CD4-positive, alpha-beta T cell (primary cell): Measurements from ENCODE around the gene SDF4. TPM values are rescaled to one million over a fixed set of nuclear protein-coding genes. Genes with fewer than 3 reads are reported as not detected.
"Not testable (repeated sequence)": the region's sequence is repeated elsewhere in the genome, so short reads cannot be mapped to it uniquely, and the experiment has no call there.

Experiments used
- ATAC-seq: fragments of 200-7000 bp; cut with Tn5 transposase; one replicate; pipeline ENCODE4 v1.10.0; 2022; ENCODE audit warnings: mild to moderate bottlenecking; ENCODE audit not compliant: poor library complexity
- CTCF ChIA-PET: fragments of 350-600 bp; sonication (Branson Sonifier 250); formaldehyde crosslinking; loops from one replicate; lab custom pipeline; 2021; ENCODE audit warnings: antibody characterized with exemption, inconsistent platforms; lab: Charles Lee
- POLR2A ChIA-PET: fragments of 350-600 bp; sonication (Branson Sonifier 250); formaldehyde crosslinking; loops from one replicate; lab custom pipeline; 2021; ENCODE audit warnings: antibody characterized with exemption, inconsistent platforms; lab: Charles Lee
- DNase-seq, 14 experiments: peaks; one replicate each; pipeline ENCODE4 v3.0.0-alpha.2; 2013 to 2020; ENCODE audit warnings: mixed read lengths in 2 of 14
- H3K27ac ChIP-seq, 2 donors: one replicate each; pipeline versions ENCODE4 v1.5.1 to v1.7.0; 2013; ENCODE audit warnings: low read length in 2 of 2, low read depth in 1 of 2, mild to moderate bottlenecking in 1 of 2
- H3K27me3 ChIP-seq, 2 experiments: 1 replicate in 1 of 2; 2 replicates in 1 of 2; pipeline versions ENCODE4 v1.6.1 to v1.7.0; 2013; ENCODE audit warnings: low read length in 2 of 2, control low read depth in 1 of 2, mild to moderate bottlenecking in 1 of 2, moderate library complexity in 1 of 2; ENCODE audit not compliant: insufficient read depth in 2 of 2, control insufficient read depth in 1 of 2
- H3K36me3 ChIP-seq: one replicate; pipeline ENCODE4 v1.6.1; 2013; ENCODE audit warnings: low read length, control low read depth; ENCODE audit not compliant: insufficient read depth
- H3K4me1 ChIP-seq: one replicate; pipeline ENCODE4 v1.6.1; 2013; ENCODE audit warnings: low read length, control low read depth; ENCODE audit not compliant: insufficient read depth
- H3K4me3 ChIP-seq: one replicate; pipeline ENCODE4 v1.5.1; 2013; ENCODE audit warnings: mild to moderate bottlenecking, low read length, moderate library complexity
- H3K9me3 ChIP-seq, 2 experiments: 1 replicate in 1 of 2; 2 replicates in 1 of 2; pipeline versions ENCODE4 v1.6.1 to v1.7.0; 2013; ENCODE audit warnings: low read length in 2 of 2, mild to moderate bottlenecking in 2 of 2, control low read depth in 1 of 2, moderate library complexity in 1 of 2; ENCODE audit not compliant: control insufficient read depth in 1 of 2, insufficient read depth in 1 of 2
- H3K27ac Mint-ChIP-seq: one replicate; pipeline ENCODE4 v1.8.0; 2020; ENCODE audit warnings: mixed read lengths
- H3K27me3 Mint-ChIP-seq: one replicate; pipeline ENCODE4 v1.8.0; 2021; ENCODE audit warnings: mixed read lengths
- H3K36me3 Mint-ChIP-seq: one replicate; pipeline ENCODE4 v1.8.0; 2021; ENCODE audit warnings: low read depth, mixed read lengths
- H3K4me1 Mint-ChIP-seq: one replicate; pipeline ENCODE4 v1.8.0; 2021; ENCODE audit warnings: low read depth, mixed read lengths
- H3K4me3 Mint-ChIP-seq: one replicate; pipeline ENCODE4 v1.8.0; 2020; ENCODE audit warnings: mild to moderate bottlenecking, mixed read lengths
- H3K9me3 Mint-ChIP-seq: one replicate; pipeline ENCODE4 v1.8.0; 2020; ENCODE audit warnings: mixed read lengths
- intact Hi-C, 2 experiments: fragments of 100-400 bp; cut with DNase I in 1 of 2; cut with micrococcal nuclease in 1 of 2; formaldehyde crosslinking; loops; one replicate each; pipeline versions ENCODE4 v1.15.1 to v1.9.0; 2023 to 2025; cut with DNase I, micrococcal nuclease
- total RNA-seq, 174 experiments: library from RNA in 2 of 174; stranded (reverse) in 2 of 174; gene quantifications; one replicate each; pipeline ENCODE4 v1.2.3 and lab custom pipeline; 2021 to 2026
- TF ChIP-seq, protein P1 (sequence below): fragments of 200-600 bp; IDR thresholded peaks from one replicate; pipeline ENCODE4 v1.8.0; 2022; ENCODE audit warnings: antibody characterized with exemption, mild to moderate bottlenecking

SDF4 gene
- total RNA-seq, 2 experiments from 2014 or later: 66.3 to 71.0 TPM

DNA sequence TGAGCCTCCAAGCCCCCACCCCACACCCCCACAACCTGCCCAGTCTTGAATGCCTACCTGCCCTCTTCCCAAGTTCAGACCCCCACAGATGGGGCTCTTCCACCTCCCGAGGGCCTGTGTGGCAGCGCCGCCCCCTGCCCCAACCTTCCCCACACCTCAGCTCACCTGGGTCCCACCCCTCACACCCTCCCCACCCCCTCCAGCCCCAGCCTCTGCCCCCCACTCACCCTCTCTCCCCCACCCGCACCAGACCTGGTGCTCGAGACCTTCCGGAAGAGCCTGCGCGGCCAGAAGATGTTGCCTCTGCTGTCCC, 34.7 kb downstream of the SDF4 start:
- H3K27ac Mint-ChIP-seq: no peak overlapping the region
- H3K27me3 Mint-ChIP-seq: no peaks in the 10 kb centered on the region
- Histone ChIP-seq H3K27me3 (no peaks in the 10 kb centered on the region), H3K4me1 (peaks cover 14% of the 10 kb centered on the region), H3K4me3 (no peak overlapping the region), H3K36me3 (no peaks in the 10 kb centered on the region), H3K27ac (no peak overlapping the region), H3K9me3 (peaks cover 0 to 14% of the 10 kb centered on the region in 2 experiments)
- ChIA-PET CTCF (no interaction called here), POLR2A (no interaction called here)
- no peaks in the 10 kb centered on the region for H3K36me3 Mint-ChIP-seq
- intact Hi-C loops: no loop called here
- H3K4me1 Mint-ChIP-seq: peaks cover 3% of the 10 kb centered on the region
- no peak for DNase-seq
- ATAC-seq: no peak
- TF ChIP-seq, protein P1, sequence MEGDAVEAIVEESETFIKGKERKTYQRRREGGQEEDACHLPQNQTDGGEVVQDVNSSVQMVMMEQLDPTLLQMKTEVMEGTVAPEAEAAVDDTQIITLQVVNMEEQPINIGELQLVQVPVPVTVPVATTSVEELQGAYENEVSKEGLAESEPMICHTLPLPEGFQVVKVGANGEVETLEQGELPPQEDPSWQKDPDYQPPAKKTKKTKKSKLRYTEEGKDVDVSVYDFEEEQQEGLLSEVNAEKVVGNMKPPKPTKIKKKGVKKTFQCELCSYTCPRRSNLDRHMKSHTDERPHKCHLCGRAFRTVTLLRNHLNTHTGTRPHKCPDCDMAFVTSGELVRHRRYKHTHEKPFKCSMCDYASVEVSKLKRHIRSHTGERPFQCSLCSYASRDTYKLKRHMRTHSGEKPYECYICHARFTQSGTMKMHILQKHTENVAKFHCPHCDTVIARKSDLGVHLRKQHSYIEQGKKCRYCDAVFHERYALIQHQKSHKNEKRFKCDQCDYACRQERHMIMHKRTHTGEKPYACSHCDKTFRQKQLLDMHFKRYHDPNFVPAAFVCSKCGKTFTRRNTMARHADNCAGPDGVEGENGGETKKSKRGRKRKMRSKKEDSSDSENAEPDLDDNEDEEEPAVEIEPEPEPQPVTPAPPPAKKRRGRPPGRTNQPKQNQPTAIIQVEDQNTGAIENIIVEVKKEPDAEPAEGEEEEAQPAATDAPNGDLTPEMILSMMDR: no peak
- no peak overlapping the region for H3K4me3 Mint-ChIP-seq
- H3K9me3 Mint-ChIP-seq: peaks cover 4% of the 10 kb centered on the region

DNA sequence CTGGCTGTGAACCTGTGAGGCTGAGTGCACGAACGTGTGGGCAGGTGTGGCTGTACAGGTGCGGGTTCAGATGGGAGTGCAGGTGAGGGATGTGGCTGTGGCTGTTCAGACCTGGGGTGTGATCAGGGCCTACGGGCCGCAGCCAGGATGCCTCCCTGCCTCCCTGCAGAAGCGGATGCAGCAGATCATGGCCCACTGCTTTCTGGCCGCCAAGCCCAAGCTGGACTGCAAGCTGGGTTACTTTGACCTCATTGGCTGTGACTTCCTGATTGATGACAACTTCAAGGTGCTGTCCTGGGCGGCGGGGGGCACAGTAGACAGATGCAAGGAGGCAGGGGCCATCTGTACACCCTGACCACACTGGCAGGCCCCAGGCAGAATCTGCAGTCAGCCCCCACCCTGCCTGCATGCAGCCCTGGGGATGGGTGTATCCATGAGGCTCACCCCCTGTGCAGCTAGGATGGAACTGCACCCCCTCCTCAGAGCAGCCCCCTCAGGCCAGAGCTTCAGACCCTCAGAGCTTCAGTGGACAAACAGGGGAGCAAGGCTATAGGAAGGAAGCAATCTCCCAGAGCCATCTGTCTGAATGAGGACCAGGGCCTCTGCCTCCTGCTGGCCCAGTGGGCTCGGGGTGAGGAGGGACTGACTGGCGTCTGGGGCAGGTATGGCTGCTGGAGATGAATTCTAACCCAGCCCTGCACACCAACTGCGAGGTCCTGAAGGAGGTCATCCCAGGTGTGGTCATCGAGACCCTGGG, 35.2 kb downstream of the SDF4 start:
- no peak overlapping the region for H3K4me3 Mint-ChIP-seq

DNA sequence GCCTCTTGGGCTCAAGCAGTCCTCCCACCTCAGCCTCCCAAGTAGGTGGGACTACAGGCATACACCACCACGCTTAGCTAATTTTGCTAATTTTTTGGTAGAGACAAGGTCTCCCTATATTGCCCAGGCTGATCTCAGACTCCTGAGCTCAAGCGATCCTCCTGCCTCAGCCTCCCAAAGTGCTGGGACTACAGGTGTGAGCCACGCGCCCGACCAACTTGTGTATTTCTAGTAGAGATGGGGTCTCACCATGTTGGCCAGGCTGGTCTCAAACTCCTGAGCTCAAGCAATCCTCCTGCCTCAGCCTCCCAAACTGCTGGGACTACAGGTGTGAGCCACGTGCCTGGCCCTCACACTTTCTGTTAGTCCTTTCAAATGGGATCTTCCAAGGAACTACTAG, 36.1 kb downstream of the SDF4 start:
- H3K9me3 Mint-ChIP-seq, intact Hi-C loops, H3K27ac Mint-ChIP-seq, H3K4me3 ChIP-seq, CTCF ChIA-PET, POLR2A ChIA-PET, H3K36me3 ChIP-seq, H3K27ac ChIP-seq, H3K27me3 ChIP-seq, ATAC-seq, H3K36me3 Mint-ChIP-seq, H3K4me3 Mint-ChIP-seq, H3K27me3 Mint-ChIP-seq, H3K4me1 Mint-ChIP-seq: not testable (repeated sequence)
- Histone ChIP-seq H3K9me3 (peaks cover 0 to 20% of the 10 kb centered on the region in 2 experiments), H3K4me1 (peaks cover 11% of the 10 kb centered on the region)
- DNase-seq: peak in 2 of 14 experiments; percentile 0 to 6

More for the DNA sequence above, 35.2 kb downstream of the SDF4 start:
- no peaks in the 10 kb centered on the region for H3K36me3 ChIP-seq
- ATAC-seq (no peak), DNase-seq (peak in 4 of 14 experiments; percentile 0 to 30 (median 11))
- intact Hi-C loops: no loop called here
- CTCF ChIA-PET: no interaction called here
- POLR2A ChIA-PET: no interaction called here
- no peak overlapping the region for H3K27ac ChIP-seq
- Mint-ChIP-seq H3K4me1 (peaks cover 3% of the 10 kb centered on the region), H3K36me3 (no peaks in the 10 kb centered on the region), H3K27ac (no peak overlapping the region), H3K27me3 (no peaks in the 10 kb centered on the region), H3K9me3 (peaks cover 4% of the 10 kb centered on the region)
- TF ChIP-seq, protein P1: no peak
- no peaks in the 10 kb centered on the region for H3K27me3 ChIP-seq
- H3K4me3 ChIP-seq: no peak overlapping the region
- H3K4me1 ChIP-seq: peaks cover 14% of the 10 kb centered on the region
- H3K9me3 ChIP-seq: peaks cover 0 to 17% of the 10 kb centered on the region in 2 experiments

DNA sequence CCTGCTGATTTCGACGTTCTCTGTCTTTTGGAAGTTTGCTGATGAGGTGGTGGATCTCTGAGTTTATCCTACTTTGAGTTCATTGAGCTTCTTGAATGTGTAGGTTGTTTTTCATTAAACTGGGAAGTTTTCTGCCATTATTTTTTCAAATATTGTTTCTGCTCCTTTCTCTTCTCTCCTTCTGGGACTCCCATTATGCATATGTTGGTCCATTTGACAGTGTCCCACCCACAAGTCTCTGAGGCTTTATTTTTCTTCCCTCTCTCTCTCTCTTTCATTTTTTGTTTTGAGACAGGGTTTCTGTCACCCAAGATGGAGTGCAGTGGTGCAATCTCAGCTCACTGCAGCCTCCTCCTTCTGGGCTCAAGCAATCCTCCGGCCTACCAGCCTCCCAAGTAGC, 37.1 kb downstream of the SDF4 start:
- Mint-ChIP-seq H3K27me3 (no peaks in the 10 kb centered on the region), H3K36me3 (no peaks in the 10 kb centered on the region), H3K4me3 (no peak overlapping the region), H3K27ac (no peak overlapping the region), H3K4me1 (peaks cover 1% of the 10 kb centered on the region), H3K9me3 (peaks cover 4% of the 10 kb centered on the region)
- Histone ChIP-seq H3K9me3 (peaks cover 0 to 20% of the 10 kb centered on the region in 2 experiments), H3K4me1 (peaks cover under 1% of the 10 kb centered on the region), H3K36me3 (no peaks in the 10 kb centered on the region), H3K27me3 (no peaks in the 10 kb centered on the region), H3K27ac (no peak overlapping the region), H3K4me3 (no peak overlapping the region)
- DNase-seq (peak in 1 of 14 experiments; percentile 6), ATAC-seq (no peak)
- ChIA-PET POLR2A (no interaction called here), CTCF (no interaction called here)
- intact Hi-C loops: no loop called here
- TF ChIP-seq, protein P1: no peak
